HG03103 (cell line): ENCODE results near the gene DIAPH2.

Experiments
- ATAC-seq: cut with Tn5 transposase; IDR thresholded peaks from one replicate; pipeline ENCODE4 v1.9.1; 2021; ENCODE audit warnings: low read depth; ENCODE audit not compliant: unreplicated experiment

The DIAPH2 gene

GRCh38 chrX:97619499-97619898 lies 934.9 kb downstream of the DIAPH2 start:
- ATAC-seq: no peak

GRCh38 chrX:97622111-97622510 lies 937.5 kb downstream of the DIAPH2 start:
- no peak for ATAC-seq

- ATAC-seq: no peak
Observed at GRCh38 chrX:97628326-97628725, 943.7 kb downstream of the DIAPH2 start.

GRCh38 chrX:97628807-97629596 lies 944.4 kb downstream of the DIAPH2 start:
- no peak for ATAC-seq

GRCh38 chrX:97629597-97629985 lies 944.9 kb downstream of the DIAPH2 start:
- no peak for ATAC-seq

GRCh38 chrX:97633798-97634197 lies 949.2 kb downstream of the DIAPH2 start:
- no peak for ATAC-seq

- ATAC-seq: no peak
Observed at GRCh38 chrX:97636473-97637140, 952.0 kb downstream of the DIAPH2 start.

GRCh38 chrX:97637289-97637688 lies 952.6 kb downstream of the DIAPH2 start:
- no peak for ATAC-seq

- ATAC-seq: no peak
Observed at GRCh38 chrX:97638621-97639020, 954.0 kb downstream of the DIAPH2 start.

GRCh38 chrX:97639526-97639925 lies 954.9 kb downstream of the DIAPH2 start:
- ATAC-seq: no peak
